SIG-M5 (cell line): ENCODE results near the gene ACTN4.

Experiments used
- DNase-seq: peaks from one replicate; lab custom pipeline; 2025; lab: John Stamatoyannopoulos, UW

The ACTN4 gene

GRCh38 chr19:38695832-38696728, 48.6 kb downstream of the ACTN4 start:
- no peak for DNase-seq

- DNase-seq = no peak
Measured at GRCh38 chr19:38696729-38697055, 49.2 kb downstream of the ACTN4 start.

GRCh38 chr19:38697197-38697596, 49.7 kb downstream of the ACTN4 start:
- DNase-seq = no peak

GRCh38 chr19:38697641-38698071, 50.2 kb downstream of the ACTN4 start:
- DNase-seq = no peak

- no peak for DNase-seq
Measured at GRCh38 chr19:38698225-38699026, 51.0 kb downstream of the ACTN4 start.

GRCh38 chr19:38699027-38699346, 51.5 kb downstream of the ACTN4 start:
- DNase-seq = no peak

GRCh38 chr19:38699647-38700349, 52.3 kb downstream of the ACTN4 start:
- no peak for DNase-seq

- DNase-seq = no peak
Measured at GRCh38 chr19:38700350-38700901, 53.0 kb downstream of the ACTN4 start.

- DNase-seq = no peak
Measured at GRCh38 chr19:38700902-38701454, 53.5 kb downstream of the ACTN4 start.

GRCh38 chr19:38701455-38702063, 54.1 kb downstream of the ACTN4 start:
- DNase-seq = no peak

- DNase-seq = no peak
Measured at GRCh38 chr19:38702278-38702677, 54.8 kb downstream of the ACTN4 start.

GRCh38 chr19:38703509-38703908, 56.1 kb downstream of the ACTN4 start:
- no peak for DNase-seq

- DNase-seq = no peak
Measured at GRCh38 chr19:38704488-38705026, 57.1 kb downstream of the ACTN4 start.

GRCh38 chr19:38705197-38706019, 58.0 kb downstream of the ACTN4 start:
- no peak for DNase-seq

- DNase-seq = no peak
Measured at GRCh38 chr19:38706792-38707511, 59.5 kb downstream of the ACTN4 start.

GRCh38 chr19:38707512-38708114, 60.2 kb downstream of the ACTN4 start:
- DNase-seq = no peak

GRCh38 chr19:38708413-38709024, 61.1 kb downstream of the ACTN4 start:
- no peak for DNase-seq

- no peak for DNase-seq
Measured at GRCh38 chr19:38709119-38709518, 61.7 kb downstream of the ACTN4 start.
